Fibroblast of peridontal ligament (primary cell): ENCODE data around the gene CHAF1A.

Experiments
- DNase-seq: peaks from one replicate; pipeline ENCODE4 v3.0.0-alpha.2; 2010; ENCODE audit errors: extremely low read depth

Gene CHAF1A

DNA sequence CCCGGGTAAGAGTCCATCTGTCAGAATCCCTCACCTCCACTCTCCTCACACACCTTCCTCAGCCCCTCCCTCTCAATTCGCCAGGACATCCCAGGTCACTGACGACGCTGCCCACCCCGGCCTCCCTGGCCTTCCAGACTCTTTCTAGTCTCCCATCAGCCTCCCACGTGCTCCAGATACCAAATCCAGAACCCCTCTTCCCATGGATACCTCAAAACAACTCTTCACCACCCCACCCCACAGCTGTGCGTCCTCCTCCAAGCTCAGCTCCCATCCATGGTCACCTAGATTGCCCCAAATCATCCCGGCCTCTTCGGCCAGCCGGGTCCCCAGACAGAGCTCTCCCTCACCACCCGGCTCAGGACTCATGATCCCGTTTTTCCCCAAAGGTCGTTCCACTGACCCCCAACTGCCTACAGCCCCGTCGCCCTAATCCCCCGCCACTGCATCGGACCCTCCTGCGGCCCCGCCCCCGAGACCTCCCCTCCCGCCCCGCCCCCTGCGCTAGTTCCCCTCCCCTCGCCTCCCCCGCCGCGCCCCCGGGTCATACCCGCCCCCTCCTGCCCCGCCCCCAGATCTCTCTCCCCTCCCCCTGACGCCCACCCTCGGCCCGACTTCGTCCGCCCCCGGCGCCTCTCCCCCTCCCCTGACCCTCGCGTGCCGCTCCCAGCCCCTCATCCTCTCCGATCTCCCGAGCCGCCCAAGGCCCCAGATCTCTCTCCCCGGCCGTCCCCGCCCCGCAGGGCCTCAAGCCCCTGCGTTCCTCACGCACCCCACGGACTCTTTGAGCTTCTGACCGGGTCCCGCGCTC is 54.6 kb downstream of the CHAF1A start:
- DNase-seq = peak; percentile 53

DNA sequence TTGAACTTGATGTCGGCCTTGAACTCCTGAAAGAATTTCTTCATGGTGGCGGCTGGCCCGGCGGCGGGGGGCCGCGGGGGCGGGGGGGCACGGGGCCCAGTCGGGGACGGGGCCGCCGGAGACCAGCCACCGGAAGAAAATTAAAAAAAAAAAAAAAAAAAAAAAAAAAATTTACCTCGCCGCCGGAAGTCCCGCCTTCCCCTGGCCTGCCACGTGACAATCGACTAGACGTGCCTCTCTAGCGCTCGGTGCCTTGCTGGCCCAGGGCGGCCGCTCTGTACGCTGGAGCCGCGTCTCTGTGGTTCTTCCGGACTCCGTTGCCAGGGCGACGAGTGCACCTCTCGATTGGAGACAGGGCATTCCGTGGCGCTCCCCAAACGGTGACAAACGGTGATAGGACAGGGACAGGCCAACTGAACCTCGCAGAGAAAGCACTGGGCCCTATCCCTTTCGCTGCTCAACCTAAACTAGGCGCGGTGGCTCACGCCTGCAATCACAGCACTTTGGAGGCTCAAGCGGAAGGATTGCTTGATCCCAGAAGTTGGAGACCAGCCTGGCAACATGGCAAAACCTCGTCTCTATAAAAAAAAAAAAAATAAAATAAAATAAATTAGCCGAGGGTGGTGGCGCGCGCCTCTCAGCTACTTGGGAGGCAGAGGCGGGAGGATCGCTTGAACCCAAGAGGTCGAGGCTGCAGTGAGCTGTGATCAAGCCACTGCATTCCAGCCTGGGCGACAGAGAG is 55.4 kb downstream of the CHAF1A start, which contains the start of gene UBXN6:
Gene UBXN6 (minus strand): TSS at position 141 of the 742 bp plus-strand sequence. CDS start 97 bp downstream, at position 44.
- peak; percentile 97 for DNase-seq

DNA sequence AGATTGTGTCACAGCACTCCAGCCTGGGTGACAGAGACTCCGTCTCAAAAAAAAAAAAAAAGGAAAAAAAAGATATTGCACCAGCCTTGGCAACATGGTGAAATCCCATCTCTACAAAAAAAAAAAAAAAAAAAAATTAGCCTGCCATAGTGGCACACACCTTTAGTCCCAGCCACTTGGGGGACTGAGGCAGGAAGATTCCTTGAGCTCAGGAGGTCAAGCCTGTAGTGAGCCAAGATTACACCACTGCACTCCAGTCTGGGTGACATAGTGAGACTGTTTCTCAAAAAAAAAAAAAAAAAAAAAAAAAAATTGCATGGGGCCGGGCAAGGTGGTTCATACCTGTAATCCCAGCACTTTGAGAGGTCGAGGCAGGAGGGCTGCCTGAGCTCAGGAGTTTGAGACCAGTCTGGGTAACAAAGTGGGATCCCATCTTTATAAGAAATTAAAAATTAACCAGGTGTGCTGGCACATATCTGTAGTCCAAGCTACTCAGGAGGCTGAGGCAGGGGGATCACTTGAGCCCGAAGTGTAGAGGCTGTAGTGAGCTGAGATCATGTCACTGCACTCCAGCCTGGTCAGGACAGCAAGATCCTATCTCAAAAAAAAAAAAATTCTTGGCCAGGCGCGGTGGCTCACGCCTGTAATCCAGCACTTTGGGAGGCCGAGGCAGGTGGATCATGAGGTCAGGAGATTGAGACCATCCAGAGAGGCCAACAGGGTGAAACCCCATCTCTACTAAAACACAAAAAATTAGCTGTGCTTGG is 62.6 kb downstream of the CHAF1A start:
- no peak for DNase-seq

DNA sequence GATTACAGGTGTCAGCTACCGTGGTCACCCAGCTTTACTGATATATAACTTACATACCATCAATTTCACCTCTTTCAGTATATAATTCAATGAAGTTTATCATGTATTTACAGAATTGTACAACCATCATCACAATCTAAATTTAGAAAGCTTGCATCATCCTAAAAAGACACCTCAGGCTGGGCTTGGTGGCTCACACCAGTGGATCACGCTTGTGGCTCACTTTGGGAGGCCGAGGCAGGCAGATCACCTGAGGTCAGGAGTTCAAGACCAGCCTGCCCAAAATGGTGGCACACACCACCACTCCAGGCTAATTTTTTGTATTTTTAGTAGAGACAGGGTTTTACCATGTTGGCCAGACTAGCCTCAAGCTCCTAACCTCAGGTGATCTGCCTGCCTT is 65.4 kb downstream of the CHAF1A start:
- no peak for DNase-seq

DNA sequence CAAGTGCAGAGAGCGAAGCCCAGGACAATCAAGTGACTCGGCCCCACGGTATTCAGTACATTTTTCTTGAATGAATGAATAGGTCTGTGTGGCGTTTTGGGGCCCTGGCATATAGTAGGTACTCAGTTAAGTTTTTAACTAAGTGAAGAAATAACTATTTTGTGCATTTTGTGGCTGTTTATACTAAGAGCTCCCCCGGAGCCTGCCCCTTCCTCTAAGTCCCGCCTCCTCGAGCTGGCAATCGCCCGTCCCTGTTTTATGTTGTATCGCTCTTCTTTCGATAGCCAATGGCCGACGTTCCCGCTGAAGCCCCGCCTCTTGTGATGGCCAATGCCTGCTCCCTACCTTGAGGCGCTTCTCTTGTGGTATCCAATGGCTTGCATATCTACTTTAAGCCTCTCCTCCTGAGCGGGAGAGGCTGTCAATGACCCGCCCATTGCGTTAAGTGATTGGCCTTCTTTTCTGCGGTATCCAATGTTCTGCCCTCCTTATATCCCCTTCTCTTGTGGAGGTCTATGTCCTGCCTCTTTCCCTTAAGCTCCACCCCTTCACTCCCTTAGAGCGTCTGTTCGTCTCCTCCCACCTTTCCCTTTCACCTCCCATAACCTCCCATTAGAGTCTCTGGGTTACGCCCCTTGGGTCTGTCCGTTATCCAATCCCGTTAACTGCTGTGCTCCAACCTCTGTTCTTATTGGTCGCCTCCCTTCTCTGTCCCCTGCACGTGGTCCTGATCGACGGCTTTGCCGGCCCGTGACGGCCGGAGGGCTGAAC is 69.1 kb downstream of the CHAF1A start:
- peak; percentile 100 for DNase-seq

DNA sequence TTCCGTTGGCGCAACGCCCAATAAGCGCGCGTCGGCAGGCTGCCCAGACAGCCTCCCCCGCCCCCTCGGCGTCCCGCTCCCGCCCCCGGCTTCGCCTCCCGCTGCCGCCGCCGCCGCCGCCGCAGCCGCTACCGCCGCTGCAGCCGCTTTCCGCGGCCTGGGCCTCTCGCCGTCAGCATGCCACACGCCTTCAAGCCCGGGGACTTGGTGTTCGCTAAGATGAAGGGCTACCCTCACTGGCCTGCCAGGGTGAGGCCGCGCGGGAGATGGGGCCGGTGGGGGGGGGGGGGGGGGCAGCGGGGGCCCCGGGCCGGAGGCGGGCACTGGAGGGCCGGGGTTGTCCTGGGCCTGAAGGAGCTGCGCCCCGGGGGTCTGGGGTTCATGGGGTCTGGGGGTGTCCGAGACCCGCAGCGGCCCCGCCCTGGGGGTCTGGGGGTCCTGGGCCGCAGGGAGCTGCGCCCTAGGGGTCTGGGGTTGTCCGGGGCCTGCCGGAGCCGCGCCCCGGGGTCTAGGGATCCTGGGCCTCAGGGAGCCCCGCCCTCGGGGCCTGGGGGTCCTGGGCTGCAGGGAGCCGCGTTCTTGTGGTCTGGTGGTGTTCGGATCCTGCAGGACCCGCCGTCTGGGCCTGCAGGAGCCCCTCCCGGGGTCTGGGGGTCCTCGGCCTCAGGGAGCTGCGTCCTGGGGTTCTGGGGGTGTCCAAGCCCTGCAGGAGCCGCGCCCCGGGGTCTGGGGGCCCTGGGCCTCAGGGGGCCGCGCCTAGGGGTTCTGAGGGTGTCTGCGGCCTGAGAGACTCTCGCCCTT is 69.9 kb downstream of the CHAF1A start, which contains the start of gene HDGFL2:
Gene HDGFL2 (plus strand): TSS at position 124 of the 801 bp plus-strand sequence. CDS start 54 bp downstream, at position 178.
- no peak for DNase-seq

DNA sequence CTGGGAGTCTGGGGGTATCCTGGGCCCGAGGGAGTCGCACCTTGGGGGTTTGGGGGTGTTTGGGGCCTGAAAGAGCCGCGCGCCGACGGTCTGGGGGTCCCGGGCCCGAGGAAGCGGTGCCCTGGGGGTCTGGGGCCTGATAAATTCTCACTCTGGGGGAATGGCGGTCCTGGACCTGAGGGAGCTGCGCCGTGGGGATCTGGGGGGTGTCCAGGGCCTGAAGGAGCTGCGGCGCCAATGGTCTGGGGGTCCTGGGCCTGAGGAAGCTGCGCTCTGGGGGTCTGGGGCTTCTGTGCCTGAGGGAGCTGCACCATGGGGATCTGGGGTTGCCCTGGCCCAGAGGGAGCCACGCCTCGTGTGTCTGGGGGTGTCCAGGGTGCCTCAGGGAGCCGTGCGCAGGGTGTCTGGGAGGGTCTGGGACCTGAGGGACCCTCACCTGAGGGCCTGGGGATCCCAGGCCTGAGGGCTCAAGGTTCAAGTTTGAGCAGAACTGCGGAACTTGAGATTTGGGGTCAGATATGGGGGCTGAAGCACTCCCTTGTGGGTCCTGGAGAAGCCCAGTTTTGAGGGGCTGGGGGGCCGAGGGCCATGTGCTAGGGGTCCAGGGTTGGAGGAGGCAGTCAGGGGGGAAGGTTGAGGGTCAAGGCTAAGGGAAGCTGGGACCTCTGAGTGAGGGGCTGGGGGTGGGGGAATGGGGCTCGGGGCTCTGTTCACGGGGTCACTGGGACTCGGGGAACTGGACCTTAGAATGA is 70.7 kb downstream of the CHAF1A start:
- DNase-seq = no peak

DNA sequence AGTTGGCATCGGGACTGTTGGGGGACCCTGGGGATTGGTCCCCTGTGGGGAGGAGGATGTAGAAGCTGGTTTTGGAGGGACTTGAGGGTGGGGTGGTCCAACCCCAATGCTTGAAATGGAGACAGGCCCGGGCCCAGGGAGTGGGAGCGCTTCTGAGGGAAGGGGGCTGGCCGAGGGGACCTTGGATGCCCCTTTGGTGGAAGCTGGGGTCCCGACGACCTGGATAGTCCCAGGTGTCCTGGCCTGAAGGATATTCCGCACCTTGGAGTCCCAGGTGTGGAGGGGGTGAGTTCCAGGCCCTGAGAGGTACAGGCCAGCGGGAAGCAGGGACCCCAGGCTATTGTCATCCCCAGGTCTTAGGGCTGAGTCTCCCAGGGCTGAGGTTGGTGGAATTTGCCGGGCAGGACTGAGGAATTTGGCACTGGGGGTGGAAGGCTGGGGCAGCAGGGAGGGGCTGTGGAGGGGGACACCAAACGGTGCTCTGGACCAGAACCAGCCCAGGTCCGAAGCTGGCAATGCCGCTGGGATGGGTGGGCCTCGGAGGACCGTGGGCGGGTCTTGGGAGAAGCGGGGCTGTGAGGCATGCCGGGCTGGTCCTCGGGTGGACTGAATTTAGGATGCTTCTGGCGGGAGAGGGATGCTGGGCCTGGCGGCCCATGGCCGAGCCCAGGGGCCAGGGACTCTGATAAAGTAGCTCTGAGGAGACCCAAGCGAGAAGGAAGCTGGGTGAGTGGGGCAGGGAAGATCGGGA is 71.5 kb downstream of the CHAF1A start:
- no peak for DNase-seq

DNA sequence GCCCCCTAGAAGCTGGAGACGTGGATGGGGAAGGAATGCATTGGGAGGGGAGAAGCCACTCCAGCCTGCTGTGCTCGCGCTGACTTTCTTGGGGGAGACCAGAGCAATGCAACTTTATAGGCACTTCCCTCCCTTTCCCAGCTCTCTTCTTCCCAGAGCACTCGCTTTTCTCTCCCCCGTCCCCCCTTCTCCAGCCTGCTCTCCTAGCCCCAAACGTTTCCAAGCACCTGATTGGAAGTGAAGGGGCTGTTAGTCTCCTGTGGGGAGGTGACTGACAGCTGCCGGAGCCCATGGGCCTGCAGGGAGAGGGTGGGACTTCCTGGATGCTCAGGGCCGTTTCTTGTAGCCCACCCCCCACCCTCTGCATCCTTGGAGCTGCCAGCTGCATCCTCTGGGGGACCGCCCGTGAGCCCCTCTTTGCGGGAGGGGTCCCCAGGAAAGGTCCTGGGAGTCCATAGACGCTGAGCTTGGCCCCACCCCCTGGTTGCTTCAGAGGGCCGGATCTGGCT is 72.1 kb downstream of the CHAF1A start:
- DNase-seq = peak; percentile 58

DNA sequence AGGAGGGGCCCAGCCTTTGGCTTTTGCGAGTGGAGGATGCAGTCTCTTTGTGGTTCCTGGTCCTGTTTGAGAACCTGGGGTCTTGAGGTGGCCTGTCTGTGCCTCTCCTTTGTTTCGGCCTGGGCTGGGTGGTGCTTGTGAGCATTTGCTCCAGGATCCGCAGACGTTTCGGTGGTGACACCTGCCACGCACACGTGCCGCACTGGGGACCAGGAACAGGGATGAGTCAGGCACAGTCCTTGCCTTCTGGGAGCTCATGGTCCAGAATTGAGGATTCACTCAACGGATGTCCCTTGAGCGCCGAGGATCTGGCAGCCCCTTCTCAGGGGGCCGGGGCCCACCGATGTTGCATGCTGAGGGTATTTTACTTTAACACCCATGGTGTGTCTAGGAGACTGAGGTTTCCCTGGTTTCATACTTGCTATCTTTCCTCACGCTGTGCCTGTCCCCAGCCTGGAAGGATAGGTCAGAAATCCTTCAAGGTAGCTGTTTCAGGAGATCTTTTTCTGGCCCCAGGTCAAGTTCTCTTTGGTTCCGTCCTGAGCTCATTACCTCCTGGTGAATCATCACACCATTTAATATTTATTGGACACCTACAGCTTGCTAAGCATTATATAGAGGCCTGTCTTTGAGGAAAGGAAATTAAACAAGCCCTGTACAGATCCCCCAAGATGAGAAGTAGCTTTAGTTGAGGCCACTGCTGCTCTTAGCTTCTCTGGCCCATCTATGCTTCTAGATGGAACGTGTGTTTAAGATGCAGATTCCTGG is 74.8 kb downstream of the CHAF1A start:
- DNase-seq = no peak

DNA sequence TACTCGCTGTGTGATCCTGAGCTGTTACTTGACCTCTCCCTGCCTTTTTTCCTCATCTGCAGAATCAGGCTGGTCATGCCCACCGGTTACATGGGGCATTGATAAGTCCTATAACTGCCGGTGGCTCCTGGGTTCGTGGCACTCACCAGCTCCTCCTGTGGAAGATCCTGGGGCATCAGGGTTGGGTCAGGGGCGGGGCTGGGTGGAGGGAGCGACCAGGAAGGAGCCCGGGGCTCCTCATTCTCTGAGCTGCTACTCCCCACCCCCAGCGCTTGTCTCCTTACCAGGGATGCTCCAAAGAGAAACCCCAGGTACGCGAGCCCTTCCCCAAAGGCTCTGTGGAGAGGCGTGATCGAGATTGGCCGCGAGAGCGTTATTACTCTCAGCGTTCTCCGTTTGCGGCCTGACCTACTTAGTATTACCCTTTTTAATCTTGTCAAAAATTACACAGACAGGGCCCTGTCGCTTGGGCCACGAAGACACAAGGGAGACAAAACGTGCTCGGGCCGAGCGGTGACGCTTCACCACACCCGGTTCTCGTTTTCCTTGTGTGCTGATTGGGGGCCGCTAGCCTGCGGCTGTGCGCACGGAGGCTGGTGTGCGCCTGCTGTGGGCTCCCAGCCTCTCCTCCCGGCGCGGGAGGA is 80.4 kb downstream of the CHAF1A start:
- DNase-seq = no peak

DNA sequence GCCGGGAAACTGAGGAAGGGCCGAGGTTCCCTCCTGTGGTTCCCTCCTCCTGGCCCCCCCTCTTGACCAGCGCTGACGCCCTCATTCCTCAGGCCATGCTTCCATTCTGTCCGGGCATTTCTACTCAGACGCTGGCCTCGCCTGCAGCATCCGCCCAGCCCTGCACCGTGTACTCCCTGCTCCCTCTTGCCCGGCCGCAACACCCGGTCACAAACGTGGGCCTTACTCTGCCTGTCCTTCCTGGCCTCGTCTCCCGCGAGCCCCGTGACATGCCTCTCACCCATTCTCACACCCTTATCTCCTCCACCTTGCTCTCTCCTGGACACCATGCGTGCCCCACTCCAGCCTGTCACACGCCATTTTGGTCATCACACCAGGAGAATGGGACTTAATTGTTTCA is 80.9 kb downstream of the CHAF1A start:
- no peak for DNase-seq

DNA sequence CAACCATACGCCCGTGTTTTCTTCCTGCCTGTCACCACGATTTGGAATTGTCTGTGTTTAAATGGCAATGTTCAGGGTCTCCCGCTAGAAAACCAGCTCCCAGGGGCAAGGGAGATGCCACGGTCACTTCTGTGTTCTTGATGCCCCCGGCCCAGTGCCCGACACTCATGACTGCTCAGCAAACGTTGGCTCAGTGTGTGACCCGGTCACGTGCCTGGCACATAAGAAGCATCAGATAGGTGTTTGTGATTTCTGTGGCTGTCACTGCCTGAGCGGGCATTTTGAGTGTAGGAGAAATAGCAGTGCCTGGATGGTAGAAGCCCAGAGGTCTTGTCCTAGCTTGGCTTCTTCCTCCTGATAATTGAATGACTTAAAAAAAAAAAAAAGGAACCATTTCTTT is 85.1 kb downstream of the CHAF1A start:
- DNase-seq = no peak

DNA sequence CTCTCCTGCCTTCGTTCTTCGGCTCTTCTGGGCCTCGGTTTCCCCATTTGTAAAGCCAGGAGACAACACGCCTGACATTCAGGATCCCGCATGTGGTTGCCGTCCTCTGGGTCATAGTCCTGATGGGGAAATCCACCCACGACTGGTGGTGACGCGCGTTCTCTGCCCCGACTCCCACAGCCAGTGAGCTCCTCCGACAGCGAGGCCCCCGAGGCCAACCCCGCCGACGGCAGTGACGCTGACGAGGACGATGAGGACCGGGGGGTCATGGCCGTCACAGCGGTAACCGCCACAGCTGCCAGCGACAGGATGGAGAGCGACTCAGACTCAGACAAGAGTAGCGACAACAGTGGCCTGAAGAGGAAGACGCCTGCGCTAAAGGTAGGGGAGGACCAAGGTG is 86.1 kb downstream of the CHAF1A start:
- no peak for DNase-seq

DNA sequence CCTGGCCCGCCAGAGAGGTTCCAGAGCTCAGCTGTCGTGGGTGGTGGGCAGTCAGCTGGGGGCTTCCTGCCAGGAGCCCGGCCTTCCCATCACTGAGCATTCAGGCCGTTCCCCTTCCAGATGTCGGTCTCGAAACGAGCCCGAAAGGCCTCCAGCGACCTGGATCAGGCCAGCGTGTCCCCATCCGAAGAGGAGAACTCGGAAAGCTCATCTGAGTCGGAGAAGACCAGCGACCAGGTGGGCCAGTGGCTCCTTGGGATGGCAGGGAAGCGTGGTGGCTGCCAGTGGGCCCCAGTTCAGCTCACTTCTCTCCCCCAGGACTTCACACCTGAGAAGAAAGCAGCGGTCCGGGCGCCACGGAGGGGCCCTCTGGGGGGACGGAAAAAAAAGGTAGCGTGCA is 89.0 kb downstream of the CHAF1A start:
- DNase-seq = no peak

DNA sequence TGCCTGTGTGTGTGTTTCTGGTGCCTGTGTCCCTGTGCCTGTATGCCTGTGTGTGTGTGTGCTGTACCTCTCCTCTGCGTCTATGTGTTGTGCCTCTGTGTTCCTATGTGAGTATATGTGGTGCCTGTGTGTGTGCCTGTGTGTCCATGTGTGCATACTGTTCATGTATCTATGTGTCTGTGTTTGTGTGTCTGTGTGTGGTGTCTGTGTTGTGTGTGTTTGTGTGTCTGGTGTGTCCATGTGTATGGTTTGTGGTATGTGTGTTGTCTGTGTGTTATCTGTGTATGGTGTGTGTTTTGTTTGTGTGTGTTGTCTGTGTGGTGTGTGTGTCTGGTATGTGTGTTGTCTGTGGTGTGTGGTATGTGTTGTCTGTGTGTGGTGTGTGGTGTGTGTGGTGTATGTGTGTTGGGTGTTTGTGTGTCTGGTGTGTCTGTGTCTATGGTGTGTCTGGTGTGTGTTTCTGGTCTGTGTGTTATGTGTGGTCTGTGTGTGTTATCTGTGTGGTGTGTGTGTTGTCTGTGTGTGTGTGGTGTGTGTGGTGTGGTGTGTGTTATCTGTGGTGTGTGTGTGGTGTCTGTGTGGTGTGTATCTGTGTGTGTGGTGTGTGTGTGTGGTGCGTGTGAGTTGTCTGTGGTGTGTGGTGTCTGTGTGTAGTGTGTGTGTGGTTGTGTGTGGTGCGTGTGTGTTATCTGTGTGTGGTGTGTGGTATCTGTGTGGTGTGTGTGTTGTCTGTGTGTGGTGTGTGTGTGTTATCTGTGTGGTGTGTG is 90.1 kb downstream of the CHAF1A start:
- DNase-seq = no peak
